SK-N-SH (cell line): ENCODE measurements around the gene CD96. TPM values are rescaled to one million over a fixed set of nuclear protein-coding genes. Genes with fewer than 3 reads are reported as not detected.
"Not testable (repeated sequence)": the region's sequence is repeated elsewhere in the genome, so short reads cannot be mapped to it uniquely, and the experiment has no call there.

Experiments used
- CTCF ChIA-PET: fragments of 300-600, 350-600 bp; formaldehyde crosslinking; extraction: SDS; loops from one replicate; lab custom pipeline; 2021; lab: Yijun Ruan, JAX
- POLR2A ChIA-PET: fragments of 350-600 bp; sonication (Branson Sonifier 250); formaldehyde crosslinking; extraction: SDS; loops from one replicate; lab custom pipeline; 2020; ENCODE audit warnings: antibody characterized with exemption, inconsistent platforms; lab: Yijun Ruan, JAX
- DNase-seq: peaks from one replicate; pipeline ENCODE4 v3.0.0; 2012
- H2AFZ ChIP-seq: fragments of 200-600 bp; sonication (generic); 2 replicates; pipeline ENCODE4 v1.8.1; 2016; ENCODE audit warnings: antibody characterized with exemption, mild to moderate bottlenecking, low read depth
- H3F3A ChIP-seq: fragments of 200-600 bp; sonication (generic); replicated peaks from 2 replicates; pipeline ENCODE3; 2016; ENCODE audit warnings: antibody characterized with exemption, mild to moderate bottlenecking; ENCODE audit not compliant: insufficient read depth
- H3K27ac ChIP-seq, 2 experiments: fragments of 200-500 bp in 1 of 2; fragments of 200-600 bp in 1 of 2; sonication (Bioruptor generic) in 1 of 2; sonication (generic), shearing (Covaris generic) in 1 of 2; 2 replicates each; pipeline versions ENCODE4 v1.5.1 to v1.6.1; 2014 to 2016; ENCODE audit warnings: low read depth in 2 of 2, inconsistent platforms in 1 of 2, low read length in 1 of 2, mild to moderate bottlenecking in 1 of 2, mixed read lengths in 1 of 2
- H3K27me3 ChIP-seq: fragments of 200-600 bp; sonication (generic), shearing (Covaris generic); 2 replicates; pipeline ENCODE4 v1.6.1; 2016; ENCODE audit warnings: mixed run types; ENCODE audit not compliant: insufficient read depth
- H3K36me3 ChIP-seq, 2 experiments: fragments of 200-500 bp in 1 of 2; fragments of 200-600 bp in 1 of 2; sonication (Bioruptor generic) in 1 of 2; sonication (generic) in 1 of 2; replicated peaks in 1 of 2; 2 replicates each; pipeline versions ENCODE3 to v1.5.1; 2014 to 2016; ENCODE audit warnings: low read length in 1 of 2, mild to moderate bottlenecking in 1 of 2; ENCODE audit not compliant: insufficient read depth in 2 of 2, control insufficient read depth in 1 of 2
- H3K4me1 ChIP-seq, 2 experiments: fragments of 200-500 bp in 1 of 2; fragments of 200-600 bp in 1 of 2; sonication (Bioruptor generic) in 1 of 2; sonication (generic), shearing (Covaris generic) in 1 of 2; 2 replicates each; pipeline versions ENCODE4 v1.5.1 to v1.6.1; 2014 to 2016; ENCODE audit warnings: low read depth in 1 of 2, low read length in 1 of 2, mixed run types in 1 of 2; ENCODE audit not compliant: insufficient read depth in 2 of 2, control insufficient read depth in 1 of 2
- H3K4me2 ChIP-seq: fragments of 200-600 bp; sonication (generic), shearing (Covaris generic); 2 replicates; pipeline ENCODE4 v1.6.1; 2017; ENCODE audit warnings: mixed run types
- H3K4me3 ChIP-seq, 2 experiments: fragments of 200-500 bp in 1 of 2; fragments of 200-600 bp in 1 of 2; sonication (Bioruptor generic) in 1 of 2; sonication (generic), shearing (Covaris generic) in 1 of 2; 2 replicates each; pipeline versions ENCODE4 v1.5.1 to v1.8.1; 2014 to 2016; ENCODE audit warnings: low read depth in 2 of 2, inconsistent platforms in 1 of 2, low read length in 1 of 2, mild to moderate bottlenecking in 1 of 2, mixed read lengths in 1 of 2, moderate library complexity in 1 of 2
- H3K79me2 ChIP-seq: fragments of 200-600 bp; sonication (generic); 2 replicates; pipeline ENCODE4 v1.8.1; 2017; ENCODE audit warnings: mild to moderate bottlenecking; ENCODE audit not compliant: insufficient read depth
- H3K9ac ChIP-seq: fragments of 200-600 bp; sonication (generic); 2 replicates; pipeline ENCODE4 v1.6.1; 2017; ENCODE audit warnings: mixed run types
- H3K9me2 ChIP-seq: fragments of 200-600 bp; sonication (generic); 2 replicates; pipeline ENCODE4 v1.6.1; 2017; ENCODE audit warnings: mixed run types
- H3K9me3 ChIP-seq: fragments of 200-600 bp; sonication (generic); 2 replicates; pipeline ENCODE4 v1.6.1; 2017; ENCODE audit warnings: mixed run types, mild to moderate bottlenecking, moderate library complexity
- H4K20me1 ChIP-seq: fragments of 200-600 bp; sonication (generic); 2 replicates; pipeline ENCODE4 v1.6.1; 2017; ENCODE audit warnings: mild to moderate bottlenecking, mixed run types; ENCODE audit not compliant: insufficient read depth
- CHD2 ChIP-seq: fragments of 150-350 bp; IDR thresholded peaks from 2 replicates; pipeline ENCODE4 v1.6.1; 2018; ENCODE audit warnings: low read length; ENCODE audit not compliant: partially characterized antibody
- ELF1 ChIP-seq: IDR thresholded peaks from 2 replicates; pipeline ENCODE4 v1.4.0; 2012
- EZH2phosphoT487 ChIP-seq: fragments of 200-600 bp; sonication (generic); IDR thresholded peaks from 2 replicates; pipeline ENCODE4 v1.6.1; 2017; ENCODE audit warnings: low read depth, mixed run types, mild to moderate bottlenecking, antibody characterized with exemption, moderate library complexity, borderline replicate concordance
- FOXJ3 ChIP-seq: sonication (generic); formaldehyde crosslinking; IDR thresholded peaks from 2 replicates; pipeline ENCODE4 v1.5.1; 2020; ENCODE audit warnings: mild to moderate bottlenecking, missing genetic modification reagents
- FOXM1 ChIP-seq: IDR thresholded peaks from 2 replicates; pipeline ENCODE4 v1.4.0; 2012; ENCODE audit warnings: low read depth, mild to moderate bottlenecking
- IRF3 ChIP-seq: fragments of 150-350 bp; IDR thresholded peaks from 2 replicates; pipeline ENCODE4 v1.6.1; 2016; ENCODE audit warnings: mild to moderate bottlenecking, low read depth, low read length
- JUND ChIP-seq: IDR thresholded peaks from 2 replicates; pipeline ENCODE4 v1.4.0; 2012
- MAX ChIP-seq: IDR thresholded peaks from 2 replicates; pipeline ENCODE4 v1.4.0; 2012; ENCODE audit warnings: low read depth
- MEF2A ChIP-seq: IDR thresholded peaks from 2 replicates; pipeline ENCODE4 v1.4.0; 2012; ENCODE audit warnings: low read depth, borderline replicate concordance
- NFIC ChIP-seq: IDR thresholded peaks from 2 replicates; pipeline ENCODE4 v1.4.0; 2012; ENCODE audit warnings: borderline replicate concordance
- NRF1 ChIP-seq: IDR thresholded peaks from 2 replicates; pipeline ENCODE4 v1.6.1; 2012; ENCODE audit warnings: low read depth, mild to moderate bottlenecking, low read length
- PBX3 ChIP-seq: IDR thresholded peaks from 2 replicates; pipeline ENCODE4; 2012
- POLR2AphosphoS5 ChIP-seq: IDR thresholded peaks from 2 replicates; pipeline ENCODE4 v1.6.1; 2012; ENCODE audit warnings: low read depth, low read length
- RFX5 ChIP-seq: IDR thresholded peaks from 2 replicates; pipeline ENCODE4 v1.6.1; 2012; ENCODE audit warnings: mild to moderate bottlenecking, improper control_type of control experiment, low read length
- TAF1 ChIP-seq: IDR thresholded peaks from 2 replicates; pipeline ENCODE4 v1.6.1; 2012; ENCODE audit warnings: low read depth, mild to moderate bottlenecking, low read length, moderate library complexity, borderline replicate concordance
- TCF12 ChIP-seq: IDR thresholded peaks from 2 replicates; pipeline ENCODE4 v1.4.0; 2012
- TEAD4 ChIP-seq: IDR thresholded peaks from 2 replicates; pipeline ENCODE4 v1.4.0; 2012; ENCODE audit warnings: mild to moderate bottlenecking, borderline replicate concordance; ENCODE audit not compliant: insufficient read depth
- WGBS: methylation state at CpG from one replicate; pipeline ENCODE4 v1.1.6; 2017; ENCODE audit warnings: low lambda C conversion rate; 5-methylcytosine and 5-hydroxymethylcytosine counted together
- polyA plus RNA-seq, 3 experiments: library from polyadenylated mRNA; depleted of rRNA; stranded (reverse); fragments of >200 nt; gene quantifications; 2 replicates each; pipeline ENCODE4 v1.2.3, GENCODE V29; 2012
- TF ChIP-seq, protein P1 (sequence below): IDR thresholded peaks from 2 replicates; pipeline ENCODE4 v1.4.0; 2012; ENCODE audit warnings: low read depth, borderline replicate concordance
- TF ChIP-seq, protein P2 (sequence below): IDR thresholded peaks from 2 replicates; pipeline ENCODE4 v1.4.0; 2012; ENCODE audit warnings: low read depth, borderline replicate concordance

The CD96 gene
- polyA plus RNA-seq, 1 of the 3 experiments (the other 2 are of a cell fraction): 0.02 TPM

- TF ChIP-seq, protein P1, sequence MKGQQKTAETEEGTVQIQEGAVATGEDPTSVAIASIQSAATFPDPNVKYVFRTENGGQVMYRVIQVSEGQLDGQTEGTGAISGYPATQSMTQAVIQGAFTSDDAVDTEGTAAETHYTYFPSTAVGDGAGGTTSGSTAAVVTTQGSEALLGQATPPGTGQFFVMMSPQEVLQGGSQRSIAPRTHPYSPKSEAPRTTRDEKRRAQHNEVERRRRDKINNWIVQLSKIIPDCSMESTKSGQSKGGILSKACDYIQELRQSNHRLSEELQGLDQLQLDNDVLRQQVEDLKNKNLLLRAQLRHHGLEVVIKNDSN: no peak
- TF ChIP-seq JUND (no peak), TEAD4 (no peak), FOXJ3 (CRISPR knock-in tag) (no peak), PBX3 (no peak)
These were observed 22.7 kb upstream of the CD96 start (continued) for GRCh38 chr3:111519178-111519855.

DNA sequence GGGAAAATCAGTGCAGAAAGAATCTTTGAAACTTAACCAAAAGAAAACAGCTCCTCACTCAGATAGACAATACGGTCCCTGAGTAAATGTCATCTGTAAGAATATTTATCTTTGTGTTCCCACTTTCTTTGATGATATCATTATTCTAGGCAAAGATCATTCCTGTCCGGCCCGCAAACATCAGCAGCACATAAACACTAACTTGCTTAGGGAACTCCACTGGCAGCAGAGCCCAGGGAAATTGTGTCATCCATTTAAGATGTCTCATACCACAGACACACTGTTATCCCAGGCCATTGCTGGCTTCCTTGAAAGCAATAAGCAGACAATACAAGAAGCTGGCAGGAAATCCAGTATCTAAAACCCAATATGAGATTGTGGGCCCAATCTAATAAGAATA, 20.1 kb upstream of the CD96 start:
- no peaks in the 10 kb centered on the region for H3K36me3 ChIP-seq
- WGBS: 79% methylated on average over 3 of the region's 3 CpGs
- no peak for DNase-seq
- no peaks in the 10 kb centered on the region for H3F3A ChIP-seq
- no peak overlapping the region for H3K4me2 ChIP-seq
- H4K20me1 ChIP-seq: no peaks in the 10 kb centered on the region
- no peak for TF ChIP-seq MAX
- no peak for TF ChIP-seq ELF1
- no peak for TF ChIP-seq TCF12
- no peak for TF ChIP-seq CHD2
- TF ChIP-seq NFIC: no peak
- TF ChIP-seq, protein P2, sequence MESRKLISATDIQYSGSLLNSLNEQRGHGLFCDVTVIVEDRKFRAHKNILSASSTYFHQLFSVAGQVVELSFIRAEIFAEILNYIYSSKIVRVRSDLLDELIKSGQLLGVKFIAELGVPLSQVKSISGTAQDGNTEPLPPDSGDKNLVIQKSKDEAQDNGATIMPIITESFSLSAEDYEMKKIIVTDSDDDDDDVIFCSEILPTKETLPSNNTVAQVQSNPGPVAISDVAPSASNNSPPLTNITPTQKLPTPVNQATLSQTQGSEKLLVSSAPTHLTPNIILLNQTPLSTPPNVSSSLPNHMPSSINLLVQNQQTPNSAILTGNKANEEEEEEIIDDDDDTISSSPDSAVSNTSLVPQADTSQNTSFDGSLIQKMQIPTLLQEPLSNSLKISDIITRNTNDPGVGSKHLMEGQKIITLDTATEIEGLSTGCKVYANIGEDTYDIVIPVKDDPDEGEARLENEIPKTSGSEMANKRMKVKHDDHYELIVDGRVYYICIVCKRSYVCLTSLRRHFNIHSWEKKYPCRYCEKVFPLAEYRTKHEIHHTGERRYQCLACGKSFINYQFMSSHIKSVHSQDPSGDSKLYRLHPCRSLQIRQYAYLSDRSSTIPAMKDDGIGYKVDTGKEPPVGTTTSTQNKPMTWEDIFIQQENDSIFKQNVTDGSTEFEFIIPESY: no peak
- no peak for TF ChIP-seq FOXJ3 (CRISPR knock-in tag)
- no peak for TF ChIP-seq FOXM1
- no peak for TF ChIP-seq IRF3
- no peak for TF ChIP-seq TAF1
- TF ChIP-seq MEF2A: no peak
- no peak for TF ChIP-seq POLR2AphosphoS5
- no peak for TF ChIP-seq NRF1
- no peak for TF ChIP-seq RFX5
- TF ChIP-seq PBX3: no peak
- TF ChIP-seq EZH2phosphoT487: no peak
- TF ChIP-seq TEAD4: no peak
- ChIA-PET CTCF (interaction anchor here (0.8 kb wide), 1 partner anchor 443 kb away, joined by 3 read pairs; no protein-coding TSS in a partner anchor), POLR2A (no interaction called here)
- H3K79me2 ChIP-seq: no peaks in the 10 kb centered on the region
- H3K9me2 ChIP-seq: no peaks in the 10 kb centered on the region
- no peak overlapping the region for H2AFZ ChIP-seq
- H3K27me3 ChIP-seq: no peaks in the 10 kb centered on the region
- no peaks in the 10 kb centered on the region for H3K9me3 ChIP-seq
- no peak overlapping the region for H3K4me3 ChIP-seq
- H3K9ac ChIP-seq: no peak overlapping the region
- no peaks in the 10 kb centered on the region for H3K4me1 ChIP-seq
- H3K27ac ChIP-seq: no peak overlapping the region

GRCh38 chr3:111524486-111524885, 17.5 kb upstream of the CD96 start:
- H3K27me3 ChIP-seq, H3K9me2 ChIP-seq, H3F3A ChIP-seq, H3K36me3 ChIP-seq, H3K4me3 ChIP-seq, DNase-seq, CTCF ChIA-PET, H2AFZ ChIP-seq, H3K4me2 ChIP-seq, H4K20me1 ChIP-seq, H3K79me2 ChIP-seq, H3K9me3 ChIP-seq, H3K4me1 ChIP-seq, POLR2A ChIA-PET, H3K27ac ChIP-seq, H3K9ac ChIP-seq: not testable (repeated sequence)
- WGBS: 57% methylated on average over 1 of the region's 1 CpG
